Measurements from ENCODE around the gene EXTL2.
"Not testable (repeated sequence)": the region's sequence is repeated elsewhere in the genome, so short reads cannot be mapped to it uniquely, and the experiment has no call there.

EXTL2 gene, protein sequence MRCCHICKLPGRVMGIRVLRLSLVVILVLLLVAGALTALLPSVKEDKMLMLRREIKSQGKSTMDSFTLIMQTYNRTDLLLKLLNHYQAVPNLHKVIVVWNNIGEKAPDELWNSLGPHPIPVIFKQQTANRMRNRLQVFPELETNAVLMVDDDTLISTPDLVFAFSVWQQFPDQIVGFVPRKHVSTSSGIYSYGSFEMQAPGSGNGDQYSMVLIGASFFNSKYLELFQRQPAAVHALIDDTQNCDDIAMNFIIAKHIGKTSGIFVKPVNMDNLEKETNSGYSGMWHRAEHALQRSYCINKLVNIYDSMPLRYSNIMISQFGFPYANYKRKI

GRCh38 chr1:100894603-100895539 is at the start of gene EXTL2:
Gene EXTL2, minus strand, starts transcription at chr1:100894842. Its CDS starts 6,085 bp downstream, at chr1:100888757.
- peak; percentile 65 to 82 (median 72) for DNase-seq

GRCh38 chr1:100943533-100943932 is 48.9 kb upstream of the EXTL2 start:
- no peak for DNase-seq

DNA sequence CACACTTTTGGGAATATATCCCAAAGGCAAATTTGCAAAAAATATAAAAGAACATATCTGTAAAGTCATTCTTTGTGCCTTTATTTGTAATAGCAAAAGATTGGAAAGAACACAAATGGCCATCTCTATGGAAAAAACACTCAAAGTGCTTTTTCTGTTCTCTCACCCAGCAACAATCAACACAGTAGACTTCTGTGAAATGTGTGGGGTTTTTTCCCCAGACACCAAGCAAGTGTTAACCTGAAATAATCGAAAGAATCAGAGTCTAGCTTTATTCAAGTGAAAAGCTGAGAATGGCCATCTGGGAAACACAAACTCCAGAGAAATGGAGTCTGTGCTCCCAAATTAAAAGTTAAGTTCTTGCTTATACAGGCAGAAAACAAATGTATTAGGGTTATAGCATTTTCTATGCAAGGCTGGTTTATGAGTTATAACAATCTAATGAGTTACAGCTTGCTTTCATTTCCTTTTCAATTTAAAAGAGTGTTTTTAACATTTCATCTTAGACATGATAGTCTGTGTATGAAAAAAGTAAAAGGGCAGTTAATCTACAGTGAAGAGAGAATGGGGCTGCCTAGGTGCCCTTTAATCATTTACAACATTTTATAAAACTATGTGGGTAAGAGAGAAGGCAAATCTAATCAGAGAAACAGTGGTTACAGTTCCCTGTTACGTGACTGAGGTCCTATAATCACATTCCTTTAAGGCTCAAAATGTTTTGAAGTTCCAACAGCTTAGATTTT is 47.8 kb upstream of the EXTL2 start:
- no peak for DNase-seq

DNA sequence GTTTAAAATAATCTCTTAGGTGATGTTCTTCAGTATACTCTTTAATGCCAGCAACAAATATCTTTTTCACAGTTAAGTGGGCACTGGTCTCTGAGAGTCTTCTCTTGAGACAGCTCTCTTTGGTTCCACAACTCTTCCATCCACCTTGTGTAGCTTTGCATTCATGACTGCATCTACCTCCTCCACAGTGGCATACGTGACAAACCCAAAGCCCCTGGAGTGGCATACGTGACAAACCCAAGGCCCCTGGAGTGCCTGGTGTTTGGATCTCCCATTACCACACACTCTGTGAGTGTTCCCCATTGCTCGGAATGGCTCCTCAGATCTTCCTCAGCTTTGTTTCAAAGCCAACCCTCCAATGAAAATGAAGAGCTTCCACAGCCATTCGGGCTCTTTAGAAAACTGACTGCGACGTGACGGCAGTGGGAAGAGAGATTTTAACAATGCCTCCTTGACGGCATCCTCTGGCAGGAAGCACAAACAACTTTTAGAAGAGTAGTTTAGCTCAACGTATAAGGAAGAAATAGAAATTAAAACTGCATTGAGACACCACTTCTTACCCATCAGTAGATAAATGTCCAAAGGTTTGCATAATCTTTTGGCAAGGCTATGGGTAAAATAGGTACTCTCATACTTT is 47.1 kb upstream of the EXTL2 start:
- DNase-seq: no peak

- peak in 1 of 3 donors; percentile 19 for DNase-seq
These were observed 46.5 kb upstream of the EXTL2 start for GRCh38 chr1:100941098-100941527.

DNA sequence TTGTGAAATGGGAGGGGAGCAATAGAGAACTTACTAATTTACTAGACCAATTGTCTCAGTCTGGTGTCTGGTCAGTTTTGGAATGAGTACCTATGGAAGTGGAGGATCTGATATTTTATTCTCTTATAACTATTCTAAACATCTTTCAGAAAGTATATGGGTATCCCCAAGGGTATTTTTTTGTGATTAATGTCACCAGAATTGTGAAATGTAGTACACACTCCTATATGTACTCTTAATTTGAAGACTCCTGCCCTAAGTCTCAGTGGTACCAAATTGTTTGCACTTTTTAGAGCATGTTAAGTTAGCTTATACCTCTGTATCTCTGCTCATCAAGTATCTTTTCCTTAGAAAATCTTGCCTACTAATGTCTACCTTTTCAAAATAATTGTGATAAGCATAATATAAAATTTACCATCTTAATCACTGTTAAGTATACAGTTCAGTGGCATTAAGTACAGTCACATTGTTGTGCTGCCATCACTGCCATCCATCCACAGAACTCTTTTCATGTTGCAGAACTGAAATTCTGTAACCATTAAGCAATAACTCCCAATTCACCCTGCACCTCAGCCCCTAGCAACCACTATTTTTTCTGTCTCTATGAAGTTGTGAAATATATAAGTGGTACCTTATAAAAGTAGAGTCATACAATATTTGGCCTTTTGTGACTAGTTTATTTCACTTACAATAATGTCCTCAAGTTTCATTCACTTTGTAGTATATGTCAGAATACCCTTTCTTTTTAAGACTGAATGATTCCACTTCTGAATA is 41.7 kb upstream of the EXTL2 start:
- no peak for DNase-seq

DNA sequence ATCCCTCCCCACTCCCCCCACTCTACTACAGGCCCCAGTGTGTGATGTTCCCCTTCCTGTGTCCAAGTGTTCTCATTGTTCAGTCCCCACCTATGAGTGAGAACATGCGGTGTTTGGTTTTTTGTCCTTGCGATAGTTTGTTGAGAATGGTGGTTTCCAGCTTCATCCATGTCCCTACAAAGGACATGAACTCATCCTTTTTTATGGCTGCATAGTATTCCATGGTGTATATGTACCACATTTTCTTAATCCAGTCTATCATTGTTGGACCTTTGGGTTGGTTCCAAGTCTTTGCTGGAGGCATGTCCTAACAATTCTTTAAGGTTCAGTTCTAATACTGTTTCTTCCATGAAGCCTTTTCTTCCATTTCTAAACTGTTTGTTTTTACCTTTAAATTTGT is 38.9 kb upstream of the EXTL2 start:
- not testable (repeated sequence) for DNase-seq

DNA sequence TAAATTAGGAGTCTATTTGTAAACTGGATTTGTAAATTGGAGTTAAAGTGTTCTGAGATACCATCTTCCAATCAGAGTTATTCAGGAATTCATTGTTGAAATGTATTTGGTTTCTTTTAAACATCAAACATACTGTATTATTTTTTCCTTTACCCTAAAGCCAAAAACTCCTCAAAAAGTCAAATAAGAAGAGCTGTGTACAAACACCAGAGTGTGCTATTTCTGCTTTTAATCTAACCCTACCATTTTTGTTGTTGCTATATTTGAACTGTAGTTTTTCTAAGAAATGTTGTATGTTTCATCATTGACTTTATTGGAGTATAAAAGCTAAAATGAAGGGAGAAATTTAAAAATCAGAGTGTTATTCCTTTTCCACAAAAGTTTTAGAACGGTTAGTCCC is 37.1 kb upstream of the EXTL2 start:
- no peak for DNase-seq

DNA sequence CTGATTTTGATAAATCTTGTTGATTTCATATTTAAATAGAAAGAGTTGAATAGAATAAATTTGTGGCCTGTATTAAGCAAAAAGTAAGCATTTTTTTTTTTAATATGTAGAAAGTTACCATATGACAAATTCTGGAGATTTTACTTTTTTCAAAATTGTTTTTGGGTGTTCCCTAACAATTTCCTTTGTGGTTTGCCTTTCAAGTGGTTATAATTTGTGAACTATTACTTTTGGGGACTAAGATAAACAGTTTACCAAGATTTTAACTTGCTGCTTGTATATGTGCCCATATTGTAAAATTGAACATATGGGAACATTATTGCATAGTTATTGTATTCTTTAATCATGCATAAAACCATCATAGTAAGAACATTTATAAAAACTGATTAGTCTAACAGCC is 35.9 kb upstream of the EXTL2 start:
- DNase-seq: no peak

DNA sequence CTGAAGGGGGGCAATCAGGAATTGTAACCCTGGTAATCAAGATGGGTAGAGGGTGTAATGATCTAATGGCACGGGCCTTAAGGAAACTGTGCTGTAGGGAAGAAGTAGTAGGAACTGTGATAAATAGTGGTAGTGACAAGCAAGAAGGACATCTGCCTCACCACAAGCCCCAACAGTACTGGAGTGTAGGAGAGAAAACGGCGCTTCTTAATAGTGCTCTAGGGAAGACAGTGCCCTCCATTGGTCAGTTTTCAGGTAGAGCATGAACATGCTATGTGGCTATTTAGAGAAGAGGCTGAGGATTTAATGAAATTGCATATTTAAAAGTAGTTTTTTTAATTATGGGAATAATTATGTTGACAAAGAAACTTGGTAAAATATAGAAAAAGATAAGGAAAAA is 33.5 kb upstream of the EXTL2 start:
- no peak for DNase-seq

- DNase-seq: no peak
These were observed 32.6 kb upstream of the EXTL2 start for GRCh38 chr1:100927276-100927675.

- DNase-seq: no peak
These were observed 31.6 kb upstream of the EXTL2 start for GRCh38 chr1:100926240-100926639.

DNA sequence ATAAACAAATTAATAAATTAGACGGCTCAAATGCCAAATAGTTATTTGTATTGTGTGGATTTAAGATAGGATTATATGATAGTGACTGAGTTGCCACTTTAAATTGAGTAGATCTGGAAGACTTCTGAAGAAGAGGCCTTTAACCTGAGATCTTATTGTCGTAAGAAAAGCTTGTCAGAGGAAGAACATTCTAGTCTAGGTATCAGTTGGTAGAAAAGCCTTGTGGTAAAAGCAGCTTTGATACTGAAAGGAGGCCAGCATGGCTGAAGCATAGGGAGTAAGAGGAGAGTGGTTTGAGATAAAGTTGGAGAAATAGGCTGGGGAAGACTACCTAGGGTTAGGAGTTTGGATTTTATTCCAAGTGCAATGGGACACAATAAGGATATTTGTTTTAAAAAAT is 30.3 kb upstream of the EXTL2 start:
- DNase-seq: no peak

DNA sequence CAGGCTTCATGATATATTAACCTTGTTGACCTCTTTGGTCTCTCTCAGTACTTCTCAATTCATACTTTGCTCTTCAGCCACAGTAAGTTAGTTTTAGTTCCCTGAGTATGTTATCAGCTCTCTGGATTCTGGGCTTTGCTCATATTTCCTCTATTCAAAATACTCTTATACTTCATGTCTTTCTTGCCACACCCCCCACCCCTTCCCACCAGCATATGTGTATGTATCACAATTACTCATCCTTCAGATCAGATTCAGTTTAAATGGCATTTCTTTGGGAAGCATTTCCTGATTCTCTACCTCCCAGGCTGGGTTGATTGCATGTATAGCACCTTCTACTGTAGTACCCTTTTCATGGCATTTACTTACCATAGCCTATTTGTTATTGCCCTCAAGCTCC is 29.6 kb upstream of the EXTL2 start:
- peak in 2 of 3 donors; percentile 6 to 23 for DNase-seq

GRCh38 chr1:100921110-100921706 is 26.6 kb upstream of the EXTL2 start:
- peak; percentile 70 to 86 (median 81) for DNase-seq

GRCh38 chr1:100912019-100912418 is 17.4 kb upstream of the EXTL2 start:
- no peak for DNase-seq

DNA sequence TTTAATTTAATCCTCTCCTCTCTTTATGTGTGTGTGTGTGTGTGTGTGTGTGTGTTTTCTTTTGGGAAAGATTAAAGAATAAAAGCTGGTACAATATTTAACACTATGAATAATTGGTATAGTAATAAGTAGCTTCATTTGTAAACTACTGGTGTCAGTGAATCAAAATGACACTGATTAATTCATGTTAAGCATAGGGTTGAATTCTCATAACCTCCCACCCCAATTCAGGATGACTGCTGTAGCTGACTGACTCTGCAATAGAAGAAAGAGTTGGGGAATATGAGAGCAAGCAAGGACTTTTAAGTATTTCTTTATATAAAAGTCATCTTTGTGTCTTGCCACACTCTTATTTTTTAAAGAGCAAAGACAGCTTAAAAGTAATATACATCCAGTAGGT is 14.4 kb upstream of the EXTL2 start:
- no peak for DNase-seq

- no peak for DNase-seq
These were observed 13.2 kb upstream of the EXTL2 start for GRCh38 chr1:100907887-100908286.

DNA sequence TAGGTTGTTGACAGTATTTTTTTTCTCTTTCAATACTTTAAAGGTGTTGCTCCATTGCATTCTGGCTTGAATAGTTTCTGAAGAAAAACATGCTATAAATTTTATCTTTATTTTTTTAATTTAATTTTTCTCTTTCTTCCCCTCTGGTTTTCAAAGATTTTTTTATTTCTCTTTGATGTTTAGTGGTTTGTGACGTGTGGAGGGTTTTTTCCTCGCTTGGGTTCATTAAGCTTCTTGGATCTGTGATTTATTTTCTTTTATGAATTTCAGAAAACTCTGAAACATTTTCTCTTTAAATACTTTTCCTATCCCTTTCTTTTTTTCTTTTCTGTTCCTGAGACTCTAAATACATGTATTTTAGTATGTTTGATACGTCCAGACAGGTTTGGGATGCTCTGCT is 10.5 kb upstream of the EXTL2 start:
- no peak for DNase-seq

DNA sequence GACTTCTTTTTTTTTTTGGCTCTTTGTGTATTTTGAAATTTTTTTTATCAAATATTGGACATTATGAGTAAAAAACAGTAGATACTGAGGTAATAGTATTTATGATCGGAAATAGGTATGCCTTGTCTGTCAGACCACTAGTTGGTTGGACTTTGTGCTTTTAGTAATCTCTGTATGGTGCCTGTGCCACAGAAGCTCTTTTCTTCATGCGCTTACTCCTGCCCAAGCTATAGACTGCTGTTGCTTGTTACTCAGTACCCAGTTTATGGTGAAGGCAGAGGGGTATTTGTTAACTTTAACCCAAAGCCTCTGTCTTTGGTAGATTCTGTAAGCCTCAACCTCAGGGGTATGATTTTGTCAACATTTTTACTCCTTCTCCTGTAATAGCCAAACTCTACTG is 9.9 kb upstream of the EXTL2 start:
- no peak for DNase-seq

DNA sequence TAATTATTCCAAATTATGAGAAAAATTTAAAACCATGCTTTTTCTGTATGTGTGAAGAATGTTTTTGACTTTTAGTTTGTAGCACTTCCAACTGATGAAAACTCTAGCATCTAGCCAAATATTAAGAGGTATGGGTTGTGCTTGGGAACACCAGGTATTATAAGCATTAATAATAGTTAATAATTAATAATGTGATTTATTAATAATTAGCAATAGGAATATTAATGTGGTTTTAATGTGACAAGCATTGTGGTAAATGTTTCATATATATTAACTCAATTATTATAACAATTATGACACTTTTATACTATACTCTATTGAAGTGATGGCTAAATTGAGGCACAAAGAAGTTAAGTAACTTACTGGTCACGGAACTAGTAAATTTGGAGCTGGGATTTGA is 9.1 kb upstream of the EXTL2 start:
- DNase-seq: no peak

- no peak for DNase-seq
These were observed 7.7 kb upstream of the EXTL2 start for GRCh38 chr1:100902365-100902764.

Measured in suppressor macrophage treated with lipopolysaccharide for 1 hour (primary cell).